ENCODE results near the gene PDLIM3. TPM values are rescaled to one million over a fixed set of nuclear protein-coding genes. Genes with fewer than 3 reads are reported as not detected.

PDLIM3 gene
- total and polyA plus RNA-seq, 9 of the 15 experiments (the other 6 are each of a cell fraction or from before 2014, with no cell fraction given): 0.06 TPM; not detected in 8

GRCh38 chr4:185522451-185522850, 12.9 kb downstream of the PDLIM3 start (continued):
- TF ChIP-seq NFIC (IDR thresholded peaks at IDR 0.05): no peak
- TF ChIP-seq FOXP1 (CRISPR knock-in tag; IDR thresholded peaks at IDR 0.05): no peak
- TF ChIP-seq, protein P1, sequence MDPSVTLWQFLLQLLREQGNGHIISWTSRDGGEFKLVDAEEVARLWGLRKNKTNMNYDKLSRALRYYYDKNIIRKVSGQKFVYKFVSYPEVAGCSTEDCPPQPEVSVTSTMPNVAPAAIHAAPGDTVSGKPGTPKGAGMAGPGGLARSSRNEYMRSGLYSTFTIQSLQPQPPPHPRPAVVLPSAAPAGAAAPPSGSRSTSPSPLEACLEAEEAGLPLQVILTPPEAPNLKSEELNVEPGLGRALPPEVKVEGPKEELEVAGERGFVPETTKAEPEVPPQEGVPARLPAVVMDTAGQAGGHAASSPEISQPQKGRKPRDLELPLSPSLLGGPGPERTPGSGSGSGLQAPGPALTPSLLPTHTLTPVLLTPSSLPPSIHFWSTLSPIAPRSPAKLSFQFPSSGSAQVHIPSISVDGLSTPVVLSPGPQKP (CRISPR knock-in tag; IDR thresholded peaks at IDR 0.05): no peak
- no peak for TF ChIP-seq TRIM25 (IDR thresholded peaks at IDR 0.05; ENCODE audit: borderline replicate concordance)
- TF ChIP-seq KLF1 (tag; IDR thresholded peaks at IDR 0.05): no peak

DNA sequence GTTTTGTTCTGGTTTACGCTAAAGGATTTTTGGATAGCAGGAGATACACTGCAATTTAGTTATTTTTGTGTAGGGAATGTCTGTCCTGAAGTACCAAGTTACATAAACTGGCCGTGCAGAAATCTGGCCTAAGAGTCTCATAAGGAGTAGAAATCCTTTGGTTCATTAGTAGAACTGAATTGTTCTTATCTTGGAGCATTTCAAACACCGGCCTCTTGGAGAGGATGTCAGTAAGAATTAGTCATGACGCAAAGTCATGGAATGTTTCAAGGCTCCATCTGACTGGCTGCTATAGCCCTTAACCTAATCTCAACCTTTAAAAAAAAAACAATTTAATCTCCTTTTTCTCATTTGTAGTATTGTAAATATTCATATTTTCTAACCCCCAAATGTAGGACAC, 15.2 kb downstream of the PDLIM3 start:
- no TSS peak for BruUV-seq (replicated peaks)
- no peaks in the 10 kb centered on the region for H3K36me3 ChIP-seq (ENCODE audit: control insufficient read depth, insufficient read depth, low read length)
- ChIA-PET CTCF (ENCODE audit: low intra/inter-chr PET ratio) (no interaction called here), POLR2A (no interaction called here)
- FAIRE-seq (no peak), ATAC-seq (no peak), DNase-seq (ENCODE audit: extremely low read depth in 1 of 4, low spot score in 3 of 4) (no peak)
- no peaks in the 10 kb centered on the region for H3K79me2 ChIP-seq (ENCODE audit: control insufficient read depth, insufficient read depth, low read length)
- no peaks in the 10 kb centered on the region for H3K9me1 ChIP-seq (ENCODE audit: control insufficient read depth, insufficient read depth, low read length)
- H3K27ac ChIP-seq (ENCODE audit: extremely low read depth, low read depth, low read length): no peak overlapping the region
- H3K27me3 ChIP-seq (ENCODE audit: control insufficient read depth in 2 of 2, insufficient read depth in 2 of 2, low read length in 2 of 2): peaks cover 12 to 17% of the 10 kb centered on the region in 2 experiments; a peak in 3 of 5 replicates
- WGBS (ENCODE audit: insufficient coverage, low coverage, missing lambda C conversion rate): 1% methylated on average over 4 of the region's 4 CpGs
- no peak overlapping the region for H3K4me2 ChIP-seq (ENCODE audit: insufficient read depth, low read length)
- H3K4me1 ChIP-seq (replicated peaks in 1 of 2; ENCODE audit: control insufficient read depth in 2 of 2, insufficient read depth in 2 of 2, low read length in 2 of 2): no peaks in the 10 kb centered on the region
- intact Hi-C loops (cut with micrococcal nuclease): no loop called here
- no peaks in the 10 kb centered on the region for H3K9me3 ChIP-seq (replicated peaks; ENCODE audit: control insufficient read depth, insufficient read depth, low read depth, low read length)
- H4K20me1 ChIP-seq (replicated peaks; ENCODE audit: control insufficient read depth, insufficient read depth, low read length): no peaks in the 10 kb centered on the region
- H3K9ac ChIP-seq (ENCODE audit: insufficient read depth in 1 of 2, low read depth in 2 of 2, low read length in 2 of 2): no peak overlapping the region
- no peak overlapping the region for H2AFZ ChIP-seq (ENCODE audit: low read depth, low read length)
- no peak overlapping the region for H3K4me3 ChIP-seq
- in situ Hi-C loops (cut with MboI): no loop called here
- TF ChIP-seq FOXM1 (IDR thresholded peaks at IDR 0.05; ENCODE audit: low read depth) (no peak), FOXM1 (CRISPR knock-in tag; IDR thresholded peaks at IDR 0.05; ENCODE audit: low read depth) (no peak), EP300 (IDR thresholded peaks at IDR 0.05; ENCODE audit: low read length) (no peak), ZHX1 (conservative IDR thresholded peaks at IDR 0.05; ENCODE audit: low read length) (no peak), PURB (CRISPR knock-in tag; IDR thresholded peaks at IDR 0.05; ENCODE audit: low read depth) (no peak), MTF1 (CRISPR knock-in tag; IDR thresholded peaks at IDR 0.05; ENCODE audit: borderline replicate concordance) (no peak), NR1H2 (CRISPR knock-in tag; IDR thresholded peaks at IDR 0.05) (no peak), HNRNPK (IDR thresholded peaks at IDR 0.05; ENCODE audit: low read depth, low read length, poor library complexity, severe bottlenecking) (no peak), ZNF507 (tag; conservative IDR thresholded peaks at IDR 0.05) (no peak)
- TF ChIP-seq, protein P2, sequence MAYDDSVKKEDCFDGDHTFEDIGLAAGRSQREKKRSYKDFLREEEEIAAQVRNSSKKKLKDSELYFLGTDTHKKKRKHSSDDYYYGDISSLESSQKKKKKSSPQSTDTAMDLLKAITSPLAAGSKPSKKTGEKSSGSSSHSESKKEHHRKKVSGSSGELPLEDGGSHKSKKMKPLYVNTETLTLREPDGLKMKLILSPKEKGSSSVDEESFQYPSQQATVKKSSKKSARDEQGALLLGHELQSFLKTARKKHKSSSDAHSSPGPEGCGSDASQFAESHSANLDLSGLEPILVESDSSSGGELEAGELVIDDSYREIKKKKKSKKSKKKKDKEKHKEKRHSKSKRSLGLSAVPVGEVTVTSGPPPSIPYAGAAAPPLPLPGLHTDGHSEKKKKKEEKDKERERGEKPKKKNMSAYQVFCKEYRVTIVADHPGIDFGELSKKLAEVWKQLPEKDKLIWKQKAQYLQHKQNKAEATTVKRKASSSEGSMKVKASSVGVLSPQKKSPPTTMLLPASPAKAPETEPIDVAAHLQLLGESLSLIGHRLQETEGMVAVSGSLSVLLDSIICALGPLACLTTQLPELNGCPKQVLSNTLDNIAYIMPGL (CRISPR knock-in tag; IDR thresholded peaks at IDR 0.05): no peak

Data from K562 (cell line).